Lower leg skin (tissue), 4 donors: Measurements from ENCODE around the gene FOXK1. TPM values are rescaled to one million over a fixed set of nuclear protein-coding genes. Genes with fewer than 3 reads are reported as not detected.

Experiments
- DNase-seq, 2 donors: peaks; one replicate each; pipeline ENCODE4 v3.0.0-alpha.2; 2019; ENCODE audit warnings: low spot score in 2 of 2
- H3K4me3 ChIP-seq: fragments of 200-600 bp; sonication (generic); 2 replicates; pipeline ENCODE4 v1.5.1; 2017; ENCODE audit warnings: mild to moderate bottlenecking, low read depth; ENCODE audit not compliant: poor library complexity, severe bottlenecking
- POLR2A ChIP-seq, 2 donors: fragments of 450-650 bp; IDR thresholded peaks; one replicate each; pipeline ENCODE4 v1.6.1; 2016 to 2017; ENCODE audit warnings: antibody characterized with exemption in 2 of 2, mild to moderate bottlenecking in 1 of 2, moderate library complexity in 1 of 2
- WGBS, 2 donors: methylation state at CpG; one replicate each; pipeline ENCODE4 v1.1.5; 2018; 5-methylcytosine and 5-hydroxymethylcytosine counted together
- intact Hi-C: fragments of 100-400 bp; cut with DNase I; formaldehyde crosslinking; loops from one replicate; pipeline ENCODE4 v1.15.0; 2023; ENCODE audit warnings: low total_unique reads
- total RNA-seq, 4 donors: library from RNA; depleted of rRNA; stranded (reverse); fragments of >200 nt; gene quantifications; one replicate each; pipeline ENCODE4 v1.1.0, GENCODE V29; 2016
- TF ChIP-seq, protein P1 (sequence below), 3 donors: fragments of 450-650 bp; IDR thresholded peaks; one replicate each; pipeline ENCODE4 v1.5.1; 2016; ENCODE audit warnings: antibody characterized with exemption in 3 of 3, mild to moderate bottlenecking in 3 of 3, moderate library complexity in 2 of 3

FOXK1 gene
- total RNA-seq, 4 donors from 2014 or later: 22.0 to 41.3 (median 30.3) TPM

GRCh38 chr7:4727914-4728705 lies 46.0 kb downstream of the FOXK1 start:
- 89% methylated on average over 20 of the region's 20 CpGs for WGBS, 2 donors
- intact Hi-C loops: no loop called here
- no peak overlapping the region for H3K4me3 ChIP-seq
- TF ChIP-seq POLR2A (IDR thresholded peaks at IDR 0.05): no peak
- TF ChIP-seq, protein P1, sequence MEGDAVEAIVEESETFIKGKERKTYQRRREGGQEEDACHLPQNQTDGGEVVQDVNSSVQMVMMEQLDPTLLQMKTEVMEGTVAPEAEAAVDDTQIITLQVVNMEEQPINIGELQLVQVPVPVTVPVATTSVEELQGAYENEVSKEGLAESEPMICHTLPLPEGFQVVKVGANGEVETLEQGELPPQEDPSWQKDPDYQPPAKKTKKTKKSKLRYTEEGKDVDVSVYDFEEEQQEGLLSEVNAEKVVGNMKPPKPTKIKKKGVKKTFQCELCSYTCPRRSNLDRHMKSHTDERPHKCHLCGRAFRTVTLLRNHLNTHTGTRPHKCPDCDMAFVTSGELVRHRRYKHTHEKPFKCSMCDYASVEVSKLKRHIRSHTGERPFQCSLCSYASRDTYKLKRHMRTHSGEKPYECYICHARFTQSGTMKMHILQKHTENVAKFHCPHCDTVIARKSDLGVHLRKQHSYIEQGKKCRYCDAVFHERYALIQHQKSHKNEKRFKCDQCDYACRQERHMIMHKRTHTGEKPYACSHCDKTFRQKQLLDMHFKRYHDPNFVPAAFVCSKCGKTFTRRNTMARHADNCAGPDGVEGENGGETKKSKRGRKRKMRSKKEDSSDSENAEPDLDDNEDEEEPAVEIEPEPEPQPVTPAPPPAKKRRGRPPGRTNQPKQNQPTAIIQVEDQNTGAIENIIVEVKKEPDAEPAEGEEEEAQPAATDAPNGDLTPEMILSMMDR (IDR thresholded peaks at IDR 0.05): no peak
- DNase-seq: no peak

DNA sequence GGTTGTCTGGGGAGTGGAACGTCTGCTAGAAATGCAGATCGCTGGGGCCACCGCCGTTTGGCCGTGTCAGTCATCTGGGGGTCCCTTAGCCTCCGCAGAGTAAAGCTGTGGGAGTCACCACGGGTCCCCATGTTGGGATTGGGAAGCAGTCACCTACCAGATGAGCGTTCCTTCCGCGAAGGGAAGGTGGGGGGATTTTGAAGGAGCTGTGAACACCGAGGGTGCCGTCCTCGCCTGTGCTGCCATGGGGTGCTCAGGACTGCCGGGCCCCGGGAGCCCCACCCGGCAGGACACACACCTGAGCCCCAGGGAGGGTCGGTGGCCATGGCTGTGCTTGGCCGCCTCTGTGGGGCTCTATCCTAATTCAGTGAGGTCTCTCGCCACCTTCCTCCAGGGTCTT lies 47.2 kb downstream of the FOXK1 start:
- intact Hi-C loops: no loop called here
- WGBS, 2 donors: 88 to 95% methylated on average over 19 of the region's 19 CpGs
- DNase-seq: no peak
- TF ChIP-seq, protein P1 (IDR thresholded peaks at IDR 0.05): no peak
- no peak for TF ChIP-seq POLR2A (IDR thresholded peaks at IDR 0.05)
- H3K4me3 ChIP-seq: no peak overlapping the region

GRCh38 chr7:4730276-4730675 lies 48.2 kb downstream of the FOXK1 start:
- WGBS, 2 donors: 72 to 79% methylated on average over 19 of the region's 19 CpGs
- no peak for DNase-seq
- intact Hi-C loops: no loop called here
- TF ChIP-seq, protein P1 (IDR thresholded peaks at IDR 0.05): no peak
- TF ChIP-seq POLR2A (IDR thresholded peaks at IDR 0.05): no peak
- H3K4me3 ChIP-seq: no peak overlapping the region

- no peak overlapping the region for H3K4me3 ChIP-seq
- intact Hi-C loops: no loop called here
- WGBS, 2 donors: 62 to 65% methylated on average over 10 of the region's 10 CpGs
- TF ChIP-seq, protein P1 (IDR thresholded peaks at IDR 0.05): no peak
- no peak for TF ChIP-seq POLR2A (IDR thresholded peaks at IDR 0.05)
- no peak for DNase-seq
Observed at GRCh38 chr7:4730971-4731370, 48.9 kb downstream of the FOXK1 start.

DNA sequence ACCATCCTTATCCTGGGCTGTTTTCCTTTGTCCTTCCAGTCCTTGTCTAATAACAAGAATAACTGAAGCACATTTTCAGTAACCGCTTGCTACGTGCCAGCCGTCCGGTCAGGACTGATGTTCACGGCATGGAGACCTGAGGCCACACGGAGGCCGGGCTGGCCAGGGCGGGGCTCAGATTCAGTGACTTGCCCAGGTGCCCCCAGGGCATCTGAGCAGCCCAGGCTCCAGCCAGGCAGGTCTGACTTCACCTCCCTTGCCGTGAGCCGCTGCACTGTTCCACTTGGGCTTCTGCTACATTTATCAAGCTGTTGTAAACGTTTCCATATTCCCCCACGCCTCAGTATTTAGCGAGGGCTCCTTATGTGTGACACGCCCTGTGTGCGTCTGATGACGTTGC lies 49.7 kb downstream of the FOXK1 start:
- DNase-seq: no peak
- H3K4me3 ChIP-seq: no peak overlapping the region
- TF ChIP-seq POLR2A (IDR thresholded peaks at IDR 0.05): no peak
- TF ChIP-seq, protein P1 (IDR thresholded peaks at IDR 0.05): no peak
- intact Hi-C loops: no loop called here
- 71 to 82% methylated on average over 16 of the region's 16 CpGs for WGBS, 2 donors
